ENCODE measurements around the gene PTPRD. TPM values are rescaled to one million over a fixed set of nuclear protein-coding genes. Genes with fewer than 3 reads are reported as not detected.

Gene PTPRD
- total and polyA plus RNA-seq, 5 experiments from 2014 or later = not detected

GRCh38 chr9:8391132-8391531, 2221.7 kb downstream of the PTPRD start:
- DNase-seq (no peak), ATAC-seq (no peak)
- H3K36me3 Mint-ChIP-seq = no peaks in the 10 kb centered on the region
- no peak overlapping the region for H3K27ac Mint-ChIP-seq
- H3K9me3 Mint-ChIP-seq = no peaks in the 10 kb centered on the region
- peaks cover 0 to 3% (median 0%) of the 10 kb centered on the region in 5 donors for H3K27me3 Mint-ChIP-seq
- H3K4me3 Mint-ChIP-seq = no peak overlapping the region
- no peaks in the 10 kb centered on the region for H3K4me1 Mint-ChIP-seq
- POLR2A ChIA-PET = no interaction called here

DNA sequence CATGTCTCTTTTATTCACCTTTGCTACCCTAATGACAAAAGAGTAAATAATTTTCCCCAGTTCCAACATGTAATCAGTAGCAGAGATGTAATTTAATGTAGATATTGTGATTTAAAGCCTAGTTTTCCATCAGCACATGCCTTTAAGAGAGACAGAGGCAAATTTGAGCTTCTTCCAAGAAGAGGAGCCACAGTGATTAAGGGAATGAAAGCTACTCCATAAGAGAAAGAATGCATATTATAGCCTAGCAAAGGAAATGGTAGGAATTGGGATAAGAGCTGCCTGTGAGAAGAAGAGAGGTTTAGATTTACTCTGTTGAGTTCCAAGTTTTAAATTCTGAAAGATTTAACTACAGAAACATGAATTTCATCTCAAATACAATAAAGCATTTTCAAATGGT, 2222.2 kb downstream of the PTPRD start:
- no peaks in the 10 kb centered on the region for H3K36me3 Mint-ChIP-seq
- no peaks in the 10 kb centered on the region for H3K9me3 Mint-ChIP-seq
- no peak for DNase-seq
- no peaks in the 10 kb centered on the region for H3K4me1 Mint-ChIP-seq
- ATAC-seq = no peak
- H3K27ac Mint-ChIP-seq = no peak overlapping the region
- H3K27me3 Mint-ChIP-seq = peaks cover 0 to 3% (median 0%) of the 10 kb centered on the region in 5 donors
- H3K4me3 Mint-ChIP-seq = no peak overlapping the region
- POLR2A ChIA-PET = no interaction called here

DNA sequence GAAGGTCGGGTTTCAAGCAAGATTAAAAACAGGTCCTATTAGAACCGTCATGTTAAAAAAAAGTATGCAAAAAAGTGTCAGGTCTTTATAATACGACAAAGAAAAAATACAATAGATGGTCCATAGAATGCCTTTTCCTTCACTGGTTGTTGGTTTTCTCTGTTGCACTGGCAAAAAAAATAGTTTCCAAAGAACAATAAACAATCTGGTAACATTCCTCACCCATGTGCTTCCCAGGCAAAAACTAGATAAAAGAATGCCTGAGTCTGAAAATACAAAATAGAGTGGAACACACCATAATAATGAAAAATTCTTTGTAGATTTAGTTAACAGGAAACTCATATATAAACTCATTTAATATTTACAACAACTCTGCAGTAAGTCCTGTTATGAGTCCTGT, 2223.3 kb downstream of the PTPRD start:
- H3K4me1 Mint-ChIP-seq = no peaks in the 10 kb centered on the region
- DNase-seq = no peak
- H3K9me3 Mint-ChIP-seq = no peaks in the 10 kb centered on the region
- H3K4me3 Mint-ChIP-seq = no peak overlapping the region
- POLR2A ChIA-PET = no interaction called here
- no peaks in the 10 kb centered on the region for H3K36me3 Mint-ChIP-seq
- H3K27me3 Mint-ChIP-seq = peaks cover 0 to 2% (median 0%) of the 10 kb centered on the region in 5 donors
- ATAC-seq = no peak
- no peak overlapping the region for H3K27ac Mint-ChIP-seq

DNA sequence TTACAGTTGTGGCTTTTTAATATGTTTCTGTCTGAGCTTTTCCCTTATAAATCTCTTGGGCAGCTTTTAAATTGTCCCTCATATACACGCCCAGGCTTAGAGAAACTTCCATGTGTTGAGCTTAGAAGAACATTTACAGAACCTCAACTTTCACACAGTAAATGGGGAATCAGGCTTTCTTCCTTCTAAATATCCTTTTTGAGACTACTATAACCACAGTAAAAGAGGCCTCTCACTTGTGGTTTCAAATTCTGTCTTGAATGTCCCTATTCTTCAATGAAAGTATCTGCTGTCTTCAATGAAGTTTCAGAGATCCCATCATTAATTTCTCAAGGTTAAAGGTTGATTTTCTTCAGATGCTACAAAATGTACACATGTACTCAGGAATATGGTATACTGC, 2224.7 kb downstream of the PTPRD start:
- POLR2A ChIA-PET = no interaction called here
- DNase-seq (no peak), ATAC-seq (no peak)
- Mint-ChIP-seq H3K4me1 (no peaks in the 10 kb centered on the region), H3K9me3 (no peaks in the 10 kb centered on the region), H3K36me3 (no peaks in the 10 kb centered on the region), H3K4me3 (no peak overlapping the region), H3K27ac (no peak overlapping the region), H3K27me3 (peaks cover 0 to 2% (median 0%) of the 10 kb centered on the region in 5 donors)

DNA sequence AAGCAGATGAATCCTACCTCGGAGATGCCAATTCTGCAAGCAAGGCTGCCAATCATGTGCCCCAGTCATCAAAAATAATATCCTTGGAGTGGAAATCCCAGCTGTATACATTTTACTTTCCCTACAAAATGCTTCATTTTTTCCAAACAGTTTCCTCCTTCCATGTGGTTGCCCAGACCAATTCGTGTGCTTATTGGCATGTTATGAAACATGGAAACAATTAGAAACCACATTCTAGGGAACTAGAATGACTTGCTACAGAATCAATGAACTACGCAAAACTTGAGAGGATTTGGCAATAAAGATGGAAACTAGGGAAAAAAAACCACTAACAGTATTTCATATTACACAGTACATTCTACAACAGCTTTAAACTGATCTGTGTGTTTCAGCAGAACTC, 2228.7 kb downstream of the PTPRD start:
- H3K36me3 Mint-ChIP-seq = no peaks in the 10 kb centered on the region
- H3K9me3 Mint-ChIP-seq = no peaks in the 10 kb centered on the region
- H3K4me3 Mint-ChIP-seq = no peak overlapping the region
- no peak for DNase-seq
- POLR2A ChIA-PET = no interaction called here
- no peaks in the 10 kb centered on the region for H3K4me1 Mint-ChIP-seq
- no peak for ATAC-seq
- H3K27ac Mint-ChIP-seq = no peak overlapping the region
- H3K27me3 Mint-ChIP-seq = peaks cover 0 to 2% (median 0%) of the 10 kb centered on the region in 5 donors

DNA sequence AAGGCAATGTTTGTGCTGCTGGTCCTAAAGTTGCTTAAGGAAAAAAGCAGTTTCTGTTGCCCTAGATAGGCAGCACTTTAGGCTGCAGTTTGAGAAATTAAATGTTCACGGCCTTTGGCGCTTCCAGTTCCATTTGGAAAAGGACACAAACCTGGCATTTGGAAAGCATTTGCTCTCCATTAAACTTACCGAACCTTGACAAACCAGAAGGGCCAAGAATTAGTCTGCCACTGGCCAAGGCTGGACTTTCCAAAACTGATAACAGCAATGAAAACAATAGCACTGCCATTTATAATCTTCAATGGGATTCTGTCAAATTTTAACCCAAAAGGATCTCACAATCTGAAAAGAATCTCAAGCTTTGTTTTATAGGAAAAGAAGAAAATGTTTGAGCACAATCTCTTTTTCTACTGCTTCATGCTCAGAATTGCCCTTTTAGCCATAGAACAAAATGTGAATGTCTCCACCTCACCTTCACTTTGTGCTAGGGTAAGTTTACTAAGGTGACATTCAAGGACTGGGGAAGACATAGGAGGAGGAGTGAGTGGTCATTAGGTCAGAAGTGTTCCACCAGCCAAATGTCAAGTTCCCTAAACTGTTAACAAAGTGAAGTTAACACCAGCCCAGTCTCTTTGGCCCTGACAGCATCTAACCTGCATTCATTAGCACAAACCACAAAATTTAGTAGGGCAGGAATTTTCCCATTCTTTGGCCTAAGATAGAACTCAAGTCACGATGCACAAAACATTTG, 2229.8 kb downstream of the PTPRD start:
- POLR2A ChIA-PET = no interaction called here
- DNase-seq (no peak), ATAC-seq (no peak)
- Mint-ChIP-seq H3K4me3 (no peak overlapping the region), H3K27ac (no peak overlapping the region), H3K27me3 (peaks cover 0 to 2% (median 0%) of the 10 kb centered on the region in 5 donors), H3K9me3 (no peaks in the 10 kb centered on the region), H3K4me1 (no peaks in the 10 kb centered on the region), H3K36me3 (no peaks in the 10 kb centered on the region)

DNA sequence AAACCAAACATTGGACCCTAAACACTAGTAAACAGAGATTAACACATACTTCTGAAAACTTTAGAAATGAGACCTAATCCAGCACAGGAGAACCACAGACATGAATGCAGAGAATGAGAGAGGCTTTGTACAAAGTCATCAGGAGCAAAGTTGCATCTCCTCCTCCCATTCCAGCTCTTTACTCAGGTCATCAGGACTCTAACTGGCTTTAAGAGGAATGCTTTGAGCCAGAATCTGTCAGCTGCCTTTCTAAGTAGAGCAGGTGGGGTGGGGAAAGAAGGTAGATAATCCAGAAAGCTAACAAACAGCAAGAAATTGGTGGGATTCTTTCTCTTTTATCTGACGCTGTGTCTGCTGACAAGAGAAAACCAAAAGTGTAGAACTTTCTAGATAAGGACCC, 2230.5 kb downstream of the PTPRD start:
- Mint-ChIP-seq H3K27me3 (peaks cover 0 to 2% (median 0%) of the 10 kb centered on the region in 5 donors), H3K4me1 (no peaks in the 10 kb centered on the region), H3K36me3 (no peaks in the 10 kb centered on the region), H3K9me3 (no peaks in the 10 kb centered on the region), H3K4me3 (no peak overlapping the region), H3K27ac (no peak overlapping the region)
- DNase-seq (no peak), ATAC-seq (no peak)
- POLR2A ChIA-PET = no interaction called here

GRCh38 chr9:8381601-8382000, 2231.2 kb downstream of the PTPRD start:
- no peaks in the 10 kb centered on the region for H3K4me1 Mint-ChIP-seq
- H3K36me3 Mint-ChIP-seq = no peaks in the 10 kb centered on the region
- H3K27me3 Mint-ChIP-seq = peaks cover 0 to 2% (median 0%) of the 10 kb centered on the region in 5 donors
- no peak overlapping the region for H3K27ac Mint-ChIP-seq
- DNase-seq (no peak), ATAC-seq (no peak)
- POLR2A ChIA-PET = no interaction called here
- H3K4me3 Mint-ChIP-seq = no peak overlapping the region
- no peaks in the 10 kb centered on the region for H3K9me3 Mint-ChIP-seq

DNA sequence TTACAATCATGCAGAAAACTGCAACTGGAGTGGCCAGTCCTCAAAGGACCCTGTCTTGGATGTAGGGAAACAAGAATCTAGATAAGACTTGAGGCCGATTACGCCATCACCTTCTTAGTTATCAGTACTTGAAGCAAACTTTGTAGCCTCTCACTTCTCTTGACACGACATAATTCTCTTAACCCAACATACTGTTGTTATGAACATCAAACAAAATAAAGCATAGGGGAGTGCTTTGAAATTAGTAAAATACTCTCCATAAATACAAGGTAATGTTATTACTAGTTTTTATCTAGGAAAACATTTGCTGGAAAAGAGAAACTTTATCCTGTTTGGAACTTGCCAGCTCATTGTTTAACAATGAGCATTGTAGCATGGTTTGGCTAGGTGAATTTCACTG, 2238.3 kb downstream of the PTPRD start:
- H3K4me1 Mint-ChIP-seq = no peaks in the 10 kb centered on the region
- no peaks in the 10 kb centered on the region for H3K9me3 Mint-ChIP-seq
- H3K27me3 Mint-ChIP-seq = no peaks in the 10 kb centered on the region
- POLR2A ChIA-PET = no interaction called here
- no peak overlapping the region for H3K4me3 Mint-ChIP-seq
- ATAC-seq (no peak), DNase-seq (no peak)
- no peaks in the 10 kb centered on the region for H3K36me3 Mint-ChIP-seq
- no peak overlapping the region for H3K27ac Mint-ChIP-seq

DNA sequence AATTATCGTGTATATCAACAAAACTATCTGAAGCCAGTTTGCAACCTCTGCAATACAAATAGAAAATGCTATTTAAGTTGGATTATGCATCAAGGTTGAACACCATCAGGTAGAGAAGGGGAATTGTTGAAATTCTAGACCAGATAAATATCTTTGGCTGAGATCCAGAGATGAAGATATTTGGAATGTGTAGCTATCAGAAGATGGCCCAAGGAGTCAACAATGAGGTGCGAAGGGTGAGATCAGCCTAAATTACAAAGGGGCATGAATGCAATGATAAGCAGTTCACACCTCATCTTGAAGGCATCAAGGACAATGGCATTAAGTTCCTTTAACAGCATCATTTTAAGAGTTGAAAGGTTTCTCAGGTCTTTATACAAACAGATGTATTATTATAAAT, 2241.1 kb downstream of the PTPRD start:
- no peak for ATAC-seq
- Mint-ChIP-seq H3K4me3 (no peak overlapping the region), H3K36me3 (no peaks in the 10 kb centered on the region), H3K27ac (no peak overlapping the region), H3K27me3 (no peaks in the 10 kb centered on the region), H3K4me1 (no peaks in the 10 kb centered on the region), H3K9me3 (no peaks in the 10 kb centered on the region)
- POLR2A ChIA-PET = no interaction called here
- no peak for DNase-seq

- Mint-ChIP-seq H3K36me3 (no peaks in the 10 kb centered on the region), H3K9me3 (no peaks in the 10 kb centered on the region), H3K4me1 (no peaks in the 10 kb centered on the region), H3K27me3 (no peaks in the 10 kb centered on the region), H3K4me3 (no peak overlapping the region), H3K27ac (no peak overlapping the region)
- ATAC-seq (no peak), DNase-seq (no peak)
- POLR2A ChIA-PET = no interaction called here
Measured at GRCh38 chr9:8366161-8366926, 2246.5 kb downstream of the PTPRD start.

DNA sequence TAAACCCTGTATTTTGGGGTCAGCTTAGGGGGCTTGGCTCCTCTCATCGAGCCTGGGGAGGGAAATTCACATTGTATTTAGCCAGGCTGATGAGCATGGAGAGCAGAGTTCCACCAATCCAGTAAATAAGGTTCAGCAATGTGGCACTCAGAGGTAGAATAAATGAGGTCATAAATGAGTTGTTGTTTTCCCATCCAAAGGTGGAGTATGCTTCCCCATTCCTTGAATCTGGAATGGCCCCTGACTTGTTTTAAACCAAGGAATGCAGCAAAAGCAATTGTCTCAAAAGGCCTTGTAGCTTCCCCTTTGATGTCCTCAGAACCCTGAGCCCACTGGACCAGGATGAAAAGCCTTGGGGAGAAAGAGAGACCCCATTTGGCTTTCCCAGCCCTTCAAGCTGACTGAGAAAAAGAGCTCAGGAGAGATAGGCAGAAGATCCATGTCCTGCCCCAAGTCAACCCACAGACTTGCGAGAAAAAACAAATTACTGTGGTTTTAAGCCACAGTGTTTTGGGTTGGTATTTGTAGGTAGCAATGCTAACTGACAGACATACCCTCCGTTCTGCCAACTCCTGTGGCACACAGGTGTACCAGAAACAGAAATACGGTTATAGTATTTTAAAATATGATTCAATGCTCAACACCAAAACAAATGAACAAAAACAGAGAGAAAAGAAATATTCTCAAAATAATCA, 2247.2 kb downstream of the PTPRD start:
- DNase-seq (no peak), ATAC-seq (no peak)
- H3K9me3 Mint-ChIP-seq = no peaks in the 10 kb centered on the region
- no peaks in the 10 kb centered on the region for H3K4me1 Mint-ChIP-seq
- no peak overlapping the region for H3K27ac Mint-ChIP-seq
- POLR2A ChIA-PET = no interaction called here
- no peak overlapping the region for H3K4me3 Mint-ChIP-seq
- no peaks in the 10 kb centered on the region for H3K36me3 Mint-ChIP-seq
- H3K27me3 Mint-ChIP-seq = no peaks in the 10 kb centered on the region

GRCh38 chr9:8365029-8365428, 2247.8 kb downstream of the PTPRD start:
- no peak for DNase-seq
- no peaks in the 10 kb centered on the region for H3K27me3 Mint-ChIP-seq
- ATAC-seq = no peak
- H3K4me3 Mint-ChIP-seq = no peak overlapping the region
- no peaks in the 10 kb centered on the region for H3K36me3 Mint-ChIP-seq
- no peak overlapping the region for H3K27ac Mint-ChIP-seq
- POLR2A ChIA-PET = no interaction called here
- no peaks in the 10 kb centered on the region for H3K4me1 Mint-ChIP-seq
- H3K9me3 Mint-ChIP-seq = no peaks in the 10 kb centered on the region

Data from naive thymus-derived CD8-positive, alpha-beta T cell (primary cell).